Measurements from ENCODE around the gene GABRR2.
"Not testable (repeated sequence)": the region's sequence is repeated elsewhere in the genome, so short reads cannot be mapped to it uniquely, and the experiment has no call there.

Gene GABRR2

DNA sequence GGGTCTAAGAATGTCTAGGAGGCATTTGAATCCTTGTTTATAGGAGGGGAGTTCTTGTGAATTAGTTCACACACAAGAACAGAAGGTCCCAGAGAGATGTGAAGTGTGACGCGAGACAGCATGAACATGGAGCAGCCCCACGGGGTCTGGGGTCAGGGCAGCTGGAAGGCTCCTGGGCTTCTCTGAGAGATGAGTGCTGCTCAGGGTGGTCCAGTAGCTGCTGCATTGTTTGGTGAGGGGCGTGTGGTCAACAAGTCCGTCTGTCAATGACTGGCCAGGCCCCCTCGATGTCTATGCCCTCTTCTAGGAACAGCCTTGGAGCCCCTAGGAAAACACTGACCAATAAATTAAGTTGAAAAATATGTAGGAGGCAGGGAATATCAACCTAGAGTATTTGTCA is 57.8 kb downstream of the GABRR2 start:
- no peak for DNase-seq (ENCODE audit: low spot score)

DNA sequence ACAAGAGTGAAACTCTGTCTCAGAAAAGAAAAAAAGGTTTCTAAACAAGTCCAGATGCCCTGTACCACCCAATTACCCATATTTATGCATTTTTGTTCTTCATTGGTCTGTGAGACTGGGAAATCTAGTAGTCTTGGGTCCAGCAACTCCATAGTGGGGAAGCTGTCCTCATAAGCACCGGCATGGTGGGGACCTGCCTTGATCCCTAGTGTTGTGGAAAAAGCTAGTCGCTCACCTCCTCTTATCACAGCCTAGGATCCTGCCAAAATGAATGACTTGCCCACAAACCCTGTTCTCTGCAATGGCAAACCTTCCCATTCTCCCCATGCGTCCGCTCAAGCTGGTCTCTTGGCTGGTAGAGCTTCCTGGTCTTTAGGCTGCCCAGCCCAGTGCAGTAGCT is 59.7 kb downstream of the GABRR2 start:
- DNase-seq (ENCODE audit: low spot score): no peak

- no peak for DNase-seq (ENCODE audit: low spot score)
Measured at GRCh38 chr6:89254569-89254968, 60.5 kb downstream of the GABRR2 start.

DNA sequence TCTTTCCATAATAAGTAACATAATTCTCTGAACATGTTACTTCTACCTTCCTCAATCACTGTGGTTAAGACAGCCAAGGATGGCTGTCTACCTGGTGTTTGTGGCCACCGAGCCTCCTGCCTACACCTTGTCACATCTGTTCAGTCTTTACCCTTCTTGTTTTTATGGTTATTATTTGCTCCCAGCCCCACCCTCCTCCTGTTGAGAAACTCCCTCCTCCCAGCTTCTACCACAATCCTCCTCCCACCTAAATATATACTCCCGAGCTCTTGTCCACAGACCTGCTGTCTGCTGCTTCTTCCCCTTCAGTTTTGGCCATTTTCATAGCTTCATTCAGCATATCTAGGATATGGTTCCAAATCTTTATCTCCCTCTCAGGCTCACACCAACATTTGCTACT is 62.2 kb downstream of the GABRR2 start:
- no peak for DNase-seq (ENCODE audit: low spot score)

DNA sequence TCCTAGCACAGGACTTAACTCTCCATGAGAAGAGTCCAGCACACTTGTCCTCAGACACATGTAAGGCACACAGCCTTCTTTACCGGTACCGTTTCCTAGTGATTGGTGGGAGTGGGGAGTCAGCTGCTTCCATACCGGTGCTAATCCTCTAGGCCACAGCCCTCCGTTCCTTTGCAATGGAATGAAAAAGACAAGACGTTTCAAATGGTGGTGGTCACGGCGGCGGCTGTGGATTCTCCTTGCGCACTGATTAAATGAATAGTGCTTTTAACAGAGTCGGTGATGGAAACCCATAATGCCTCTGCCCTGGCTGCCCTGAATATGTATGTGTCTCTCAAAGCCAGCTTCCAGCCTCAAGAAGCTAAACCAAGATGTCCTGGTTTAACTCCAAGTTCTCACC is 63.1 kb downstream of the GABRR2 start:
- DNase-seq (ENCODE audit: low spot score): no peak

GRCh38 chr6:89251170-89251569 is 63.9 kb downstream of the GABRR2 start:
- no peak for DNase-seq (ENCODE audit: low spot score)

DNA sequence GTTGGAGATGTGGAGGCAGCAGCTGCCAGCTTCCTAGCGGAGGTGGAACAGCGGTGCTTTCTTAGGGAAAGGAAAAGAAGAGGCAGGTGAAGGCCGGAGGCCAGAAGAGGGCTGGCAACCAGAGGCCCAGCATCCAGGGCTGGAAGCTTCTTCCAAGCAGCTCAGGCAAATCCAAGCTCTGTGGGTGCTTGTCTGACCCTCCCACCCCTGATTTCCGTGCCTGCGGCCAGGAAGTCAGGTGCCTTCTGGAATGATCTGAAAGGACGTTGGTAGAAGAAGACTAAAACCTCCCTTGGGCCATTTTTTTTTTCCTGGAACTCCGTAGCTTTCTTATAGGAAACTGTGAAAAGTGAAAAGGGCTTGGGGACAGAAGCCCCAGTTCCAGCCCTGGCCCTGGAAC is 64.9 kb downstream of the GABRR2 start:
- no peak for DNase-seq (ENCODE audit: low spot score)

DNA sequence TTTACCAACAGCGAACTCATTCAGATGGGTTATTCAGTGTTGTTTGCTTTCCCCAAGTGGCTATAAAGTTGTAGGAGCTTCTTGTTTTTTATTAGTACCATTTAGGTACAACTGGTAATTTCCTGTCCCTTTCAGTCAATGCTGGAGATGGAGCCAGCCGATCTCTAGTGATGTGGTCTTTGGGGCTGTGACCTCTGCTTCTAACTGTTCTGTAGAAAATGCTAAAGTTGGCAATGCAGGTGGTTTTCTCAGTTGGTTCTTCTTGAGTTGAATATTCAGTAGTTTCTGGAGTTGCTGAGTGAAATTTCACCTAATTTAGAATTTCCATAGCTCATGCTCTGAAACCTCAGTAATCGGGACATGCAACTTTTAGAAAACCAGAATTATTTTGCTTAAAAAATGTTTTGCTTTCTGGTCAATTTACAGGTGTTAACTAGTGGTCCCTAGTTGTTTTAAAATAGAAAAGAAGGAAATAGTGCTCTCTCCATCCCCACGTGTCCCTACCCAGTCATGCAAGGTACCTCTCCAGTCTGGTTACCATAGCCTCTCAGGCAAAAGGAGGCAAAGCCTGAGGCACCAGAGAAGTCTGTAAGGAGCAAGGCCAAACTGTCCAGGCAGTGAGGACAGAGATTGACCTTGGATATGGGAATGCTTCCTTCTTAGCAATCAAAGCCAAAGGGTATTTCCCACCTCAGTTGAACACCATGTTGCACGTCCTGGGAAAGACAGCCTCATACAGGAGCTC is 70.7 kb downstream of the GABRR2 start:
- no peak for DNase-seq (ENCODE audit: low spot score)

DNA sequence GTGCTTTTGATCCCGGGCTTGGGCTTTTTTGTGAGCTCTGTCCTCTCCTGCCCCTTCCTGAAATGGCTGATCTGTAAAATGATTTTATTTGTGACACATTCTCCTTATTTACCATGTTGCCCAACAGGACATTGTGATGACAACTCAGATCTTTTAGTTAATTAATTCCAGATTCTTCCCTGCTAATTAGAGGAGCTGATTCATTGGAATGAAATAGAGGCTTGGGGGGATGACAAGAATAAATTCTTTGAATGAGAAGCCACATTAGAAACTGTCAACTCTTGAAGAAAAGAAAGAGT is 71.8 kb downstream of the GABRR2 start:
- no peak for DNase-seq (ENCODE audit: low spot score)

GRCh38 chr6:89242574-89243330 is 72.3 kb downstream of the GABRR2 start:
- peak; percentile 38 for DNase-seq (ENCODE audit: low spot score)

- no peak for DNase-seq (ENCODE audit: low spot score)
Measured at GRCh38 chr6:89239338-89239737, 75.8 kb downstream of the GABRR2 start.

DNA sequence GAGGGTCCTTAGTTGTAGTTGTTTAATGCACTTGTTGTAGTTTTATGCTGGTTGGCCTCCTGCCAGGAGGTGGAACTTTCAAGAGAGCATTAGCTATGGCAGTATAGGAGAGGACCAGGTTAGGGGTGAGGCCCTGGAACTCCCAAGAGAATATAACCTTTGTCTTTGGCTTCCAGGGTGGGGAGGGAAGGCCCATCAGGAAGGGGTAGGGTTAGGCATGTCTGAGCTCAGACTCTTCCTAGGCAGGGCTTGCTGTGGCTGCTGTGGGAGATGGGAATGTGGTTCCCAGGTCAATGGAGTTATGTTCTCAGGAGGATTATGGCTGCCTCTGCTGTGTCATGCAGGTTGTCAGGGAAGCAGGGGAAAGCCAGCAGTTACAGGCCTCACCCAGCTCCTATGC is 77.9 kb downstream of the GABRR2 start:
- no peak for DNase-seq (ENCODE audit: low spot score)

- DNase-seq (ENCODE audit: low spot score): not testable (repeated sequence)
Measured at GRCh38 chr6:89233605-89234004, 81.5 kb downstream of the GABRR2 start.

DNA sequence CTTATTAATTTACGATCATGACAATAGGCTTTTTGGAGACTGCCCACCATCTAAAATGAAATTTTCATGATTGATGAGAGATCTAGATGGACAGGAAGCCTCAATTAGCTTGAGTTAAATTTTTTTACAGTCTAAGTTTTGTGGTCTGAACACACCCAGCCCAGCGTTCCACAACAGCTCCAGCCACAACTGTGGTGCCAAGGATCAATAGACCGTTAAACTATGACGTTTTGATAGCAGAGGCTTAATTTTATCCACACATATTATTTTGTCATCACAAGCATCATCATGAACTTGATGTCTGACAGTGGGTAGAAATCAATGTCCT is 92.4 kb downstream of the GABRR2 start:
- DNase-seq (ENCODE audit: low spot score): no peak

DNA sequence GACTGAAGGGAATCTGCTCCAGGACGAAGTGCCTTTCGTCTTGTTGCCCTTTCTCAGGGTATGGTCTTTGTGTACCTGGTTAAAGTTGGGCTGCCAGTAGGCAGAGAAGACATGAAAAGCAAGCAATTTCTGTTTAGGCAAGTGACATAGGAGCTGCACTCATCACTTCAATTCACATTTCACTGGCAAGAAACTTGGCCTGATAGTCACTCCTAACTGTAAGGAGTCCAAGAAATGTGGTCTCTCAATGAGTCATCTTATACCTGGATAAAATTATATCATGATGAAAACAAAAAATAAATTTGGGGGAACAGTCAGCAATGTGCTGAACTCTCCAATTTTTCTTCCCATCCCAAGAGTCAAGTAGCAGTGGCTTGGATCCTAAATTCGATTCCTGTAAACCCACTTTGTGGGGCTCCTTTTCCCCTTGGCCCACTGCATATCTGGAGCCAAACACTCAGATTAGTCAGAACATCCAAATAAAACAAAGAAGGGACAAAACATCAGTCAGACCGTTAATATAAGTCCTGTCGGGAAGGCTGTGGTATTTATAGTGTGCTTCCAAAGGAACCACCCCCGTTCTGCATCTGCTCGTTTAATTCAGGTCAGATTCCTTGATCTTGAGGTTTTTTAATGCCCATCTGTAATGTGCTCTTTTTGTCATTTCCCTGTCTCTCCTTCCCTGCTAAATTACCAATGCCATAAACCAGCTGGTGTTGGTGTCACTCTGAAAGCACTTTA is 93.0 kb downstream of the GABRR2 start:
- no peak for DNase-seq (ENCODE audit: low spot score)

DNA sequence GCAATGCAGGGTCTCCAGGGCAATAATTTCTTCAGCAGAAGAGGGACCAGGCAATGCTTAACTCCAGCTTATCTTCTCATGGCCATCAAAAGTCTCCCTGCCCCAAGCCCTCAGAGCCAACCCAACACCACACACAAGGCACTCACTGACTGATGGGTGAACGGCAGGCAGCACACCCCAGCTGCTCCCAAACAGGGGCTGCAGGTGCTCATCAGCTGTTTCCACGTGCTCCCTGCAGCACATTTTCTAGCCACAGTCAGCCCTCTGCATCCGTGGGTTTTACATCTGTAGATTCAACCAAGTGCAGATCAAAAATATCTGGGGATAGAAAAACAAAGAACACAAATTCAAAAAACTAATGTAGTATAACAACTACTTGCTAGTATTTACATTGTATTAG is 94.0 kb downstream of the GABRR2 start:
- DNase-seq (ENCODE audit: low spot score): no peak

DNA sequence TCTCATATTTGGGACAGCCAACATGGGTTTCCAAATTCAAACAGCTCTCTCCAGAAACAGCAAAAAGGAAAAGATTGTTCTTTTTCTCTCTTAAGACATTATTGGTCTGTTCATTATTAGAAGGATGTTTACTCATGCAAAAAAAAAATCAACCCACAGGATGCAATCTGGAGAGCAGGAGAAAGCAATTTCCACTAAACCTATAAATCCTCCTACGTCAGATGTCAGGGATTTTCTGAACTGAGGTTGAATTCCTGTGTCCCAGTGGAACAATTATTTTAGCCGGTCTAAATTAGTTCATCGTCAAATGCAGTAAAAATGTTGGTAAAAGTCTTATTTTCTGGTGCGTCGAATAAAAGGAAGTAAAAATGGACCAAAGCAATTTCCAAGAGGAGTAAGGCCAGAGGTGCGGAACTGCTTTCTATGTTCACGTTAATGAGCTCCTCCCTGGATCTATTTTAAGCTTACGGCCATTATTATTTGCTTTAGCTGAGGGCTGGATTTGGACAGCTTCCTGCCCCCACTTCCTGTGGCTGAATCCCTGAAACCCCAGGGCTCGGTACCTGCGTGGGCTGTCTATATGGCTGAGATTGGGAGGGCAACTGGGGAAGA is 97.7 kb downstream of the GABRR2 start, which contains the start of gene GABRR1:
Gene GABRR1, minus strand, starts transcription at position 60 of the 612 bp plus-strand sequence. Its CDS starts 36 bp downstream, at position 24.
- no peak for DNase-seq (ENCODE audit: low spot score)

GRCh38 chr6:89216411-89216810 is 98.7 kb downstream of the GABRR2 start:
- DNase-seq (ENCODE audit: low spot score): no peak

DNA sequence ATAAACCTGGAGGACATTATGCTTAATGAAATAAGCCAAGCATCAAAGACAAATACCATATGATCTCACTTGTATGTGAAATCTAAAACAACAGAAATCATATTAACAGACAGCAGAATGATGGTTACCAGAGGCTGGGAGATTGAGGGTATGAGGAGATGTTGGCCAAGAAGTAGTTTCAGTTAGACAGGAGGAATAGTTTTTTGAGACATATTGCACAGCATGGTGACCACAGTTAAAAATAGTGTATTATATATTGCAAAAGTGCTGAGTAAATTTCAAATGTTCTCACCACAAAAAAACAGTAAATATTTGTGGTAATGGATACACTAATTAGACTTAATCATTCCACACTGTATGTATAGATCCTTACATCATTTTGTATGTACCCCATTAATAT is 99.7 kb downstream of the GABRR2 start:
- no peak for DNase-seq (ENCODE audit: low spot score)

GRCh38 chr6:89214197-89214596 is 100.9 kb downstream of the GABRR2 start:
- DNase-seq (ENCODE audit: low spot score): no peak

DNA sequence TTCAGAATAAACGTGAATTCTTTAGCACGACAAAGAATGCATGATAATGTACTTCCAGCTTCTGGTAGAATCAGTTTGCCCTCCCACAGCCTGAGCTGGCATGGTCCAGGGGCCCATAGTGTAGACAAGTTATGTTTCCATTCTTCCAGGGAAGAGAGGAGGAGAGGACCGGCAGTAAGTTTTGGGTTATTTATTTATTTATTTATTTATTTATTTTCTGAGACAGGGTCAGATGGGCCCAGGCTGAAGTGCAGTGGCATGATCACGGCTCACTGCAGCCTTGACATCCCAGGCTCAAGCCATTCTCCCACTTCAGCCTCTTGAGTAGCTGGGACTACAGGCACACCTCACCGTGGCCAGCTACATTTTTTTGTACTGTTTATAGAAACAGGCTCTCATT is 102.6 kb downstream of the GABRR2 start:
- no peak for DNase-seq (ENCODE audit: low spot score)

DNA sequence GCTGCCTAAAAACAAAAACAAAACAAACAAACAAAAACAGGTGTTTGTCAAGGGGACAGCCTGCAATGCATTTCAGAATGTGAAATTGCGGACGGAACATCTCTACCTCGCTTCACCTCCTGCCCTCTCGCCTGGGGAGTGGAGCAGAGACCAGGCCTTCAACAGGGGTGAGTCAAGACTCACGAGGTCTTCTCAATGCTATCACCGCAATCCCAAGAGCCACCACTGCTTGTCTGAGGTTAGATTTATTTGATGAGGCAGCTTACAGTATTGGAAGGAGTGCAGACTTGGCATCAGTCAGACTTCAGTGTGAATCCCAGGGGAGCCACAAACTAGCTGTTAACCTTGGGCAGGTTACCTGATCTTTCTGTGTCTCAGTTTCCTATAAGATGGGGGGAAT is 105.6 kb downstream of the GABRR2 start:
- DNase-seq (ENCODE audit: low spot score): no peak

- DNase-seq (ENCODE audit: low spot score): peak; percentile 17
Measured at GRCh38 chr6:89208551-89208950, 106.5 kb downstream of the GABRR2 start.
